ENCODE measurements around the gene MLLT3. TPM values are rescaled to one million over a fixed set of nuclear protein-coding genes. Genes with fewer than 3 reads are reported as not detected.
"Not testable (repeated sequence)": the region's sequence is repeated elsewhere in the genome, so short reads cannot be mapped to it uniquely, and the experiment has no call there.

The MLLT3 gene
- total RNA-seq, 1 donor = 19.8 TPM

GRCh38 chr9:20659474-20659967 is 37.2 kb upstream of the MLLT3 start:
- TF ChIP-seq, protein P1, sequence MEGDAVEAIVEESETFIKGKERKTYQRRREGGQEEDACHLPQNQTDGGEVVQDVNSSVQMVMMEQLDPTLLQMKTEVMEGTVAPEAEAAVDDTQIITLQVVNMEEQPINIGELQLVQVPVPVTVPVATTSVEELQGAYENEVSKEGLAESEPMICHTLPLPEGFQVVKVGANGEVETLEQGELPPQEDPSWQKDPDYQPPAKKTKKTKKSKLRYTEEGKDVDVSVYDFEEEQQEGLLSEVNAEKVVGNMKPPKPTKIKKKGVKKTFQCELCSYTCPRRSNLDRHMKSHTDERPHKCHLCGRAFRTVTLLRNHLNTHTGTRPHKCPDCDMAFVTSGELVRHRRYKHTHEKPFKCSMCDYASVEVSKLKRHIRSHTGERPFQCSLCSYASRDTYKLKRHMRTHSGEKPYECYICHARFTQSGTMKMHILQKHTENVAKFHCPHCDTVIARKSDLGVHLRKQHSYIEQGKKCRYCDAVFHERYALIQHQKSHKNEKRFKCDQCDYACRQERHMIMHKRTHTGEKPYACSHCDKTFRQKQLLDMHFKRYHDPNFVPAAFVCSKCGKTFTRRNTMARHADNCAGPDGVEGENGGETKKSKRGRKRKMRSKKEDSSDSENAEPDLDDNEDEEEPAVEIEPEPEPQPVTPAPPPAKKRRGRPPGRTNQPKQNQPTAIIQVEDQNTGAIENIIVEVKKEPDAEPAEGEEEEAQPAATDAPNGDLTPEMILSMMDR (IDR thresholded peaks at IDR 0.05; ENCODE audit: insufficient read depth, low read length) = no peak
- no peak for DNase-seq (ENCODE audit: low read depth)
- no peak overlapping the region for H3K4me3 ChIP-seq (ENCODE audit: low read depth, low read length)

GRCh38 chr9:20658677-20659473 is 36.6 kb upstream of the MLLT3 start:
- DNase-seq (ENCODE audit: low read depth) = no peak
- TF ChIP-seq, protein P1 (IDR thresholded peaks at IDR 0.05; ENCODE audit: insufficient read depth, low read length) = no peak
- H3K4me3 ChIP-seq (ENCODE audit: low read depth, low read length) = peak overlapping the region; percentile 56

DNA sequence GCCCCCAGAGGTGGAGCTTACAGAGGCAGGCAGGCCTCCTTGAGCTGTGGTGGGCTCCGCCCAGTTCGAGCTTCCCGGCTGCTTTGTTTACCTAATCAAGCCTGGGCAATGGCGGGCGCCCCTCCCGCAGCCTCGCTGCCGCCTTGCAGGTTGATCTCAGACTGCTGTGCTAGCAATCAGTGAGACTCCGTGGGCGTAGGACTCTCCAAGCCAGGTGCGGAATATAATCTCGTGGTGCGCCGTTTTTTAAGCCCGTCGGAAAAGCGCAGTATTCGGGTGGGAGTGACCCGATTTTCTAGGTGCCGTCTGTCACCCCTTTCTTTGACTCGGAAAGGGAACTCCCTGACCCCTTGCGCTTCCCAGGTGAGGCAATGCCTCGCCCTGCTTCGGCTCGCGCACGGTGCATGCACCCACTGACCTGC is 36.0 kb upstream of the MLLT3 start:
- peak overlapping the region; percentile 56 for H3K4me3 ChIP-seq (ENCODE audit: low read depth, low read length)

DNA sequence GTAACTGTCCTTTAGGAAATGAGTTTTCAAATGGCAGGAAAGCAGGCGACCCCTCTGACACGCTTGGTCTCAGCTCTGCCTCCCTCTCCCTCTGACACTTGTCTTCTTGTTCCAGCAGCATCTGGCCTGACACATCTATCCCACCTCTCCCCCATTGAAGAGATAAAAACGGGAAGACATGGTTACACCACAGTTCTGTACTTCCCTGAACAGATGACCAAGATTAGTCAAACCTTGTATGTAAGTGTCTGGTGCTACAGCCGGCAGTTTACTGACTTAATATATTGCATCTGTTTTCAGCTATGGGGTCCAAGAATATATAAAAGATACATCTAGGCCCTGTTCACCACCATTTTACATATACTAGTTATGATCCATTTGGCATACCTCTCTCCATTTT is 29.6 kb upstream of the MLLT3 start:
- TF ChIP-seq, protein P1 (IDR thresholded peaks at IDR 0.05; ENCODE audit: insufficient read depth, low read length) = no peak

More for the DNA sequence above, 36.0 kb upstream of the MLLT3 start:
- DNase-seq (ENCODE audit: low read depth) = not testable (repeated sequence)

DNA sequence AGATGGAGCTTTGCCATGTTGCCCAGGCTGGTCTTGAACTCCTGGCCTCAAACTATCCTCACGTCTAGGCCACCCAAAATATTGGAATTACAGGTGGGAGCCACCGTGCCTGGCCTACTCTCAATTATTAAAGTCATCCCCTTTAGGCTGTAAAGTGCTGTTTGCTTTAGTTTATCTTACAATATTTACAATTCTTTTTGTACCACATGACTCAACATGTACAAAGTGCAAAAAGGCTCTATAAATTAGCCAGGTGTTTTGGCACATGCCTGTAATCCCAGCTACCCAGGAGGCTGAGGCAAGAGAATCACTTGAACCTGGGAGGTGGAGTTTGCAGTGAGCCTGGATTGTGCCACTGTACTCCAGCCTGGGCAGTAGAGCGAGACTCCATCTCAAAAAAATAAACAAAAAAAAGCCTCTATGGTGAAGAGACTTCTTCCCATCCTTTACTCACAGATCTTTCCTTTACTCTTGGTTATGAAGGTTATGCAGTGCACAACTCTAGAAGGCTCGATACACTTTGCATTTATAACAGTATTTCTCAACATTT is 28.5 kb upstream of the MLLT3 start:
- no peak overlapping the region for H3K4me3 ChIP-seq (ENCODE audit: low read depth, low read length)
- no peak for DNase-seq (ENCODE audit: low read depth)
- TF ChIP-seq, protein P1 (IDR thresholded peaks at IDR 0.05; ENCODE audit: insufficient read depth, low read length) = no peak

More for the DNA sequence above, 29.6 kb upstream of the MLLT3 start:
- no peak for DNase-seq (ENCODE audit: low read depth)
- no peak overlapping the region for H3K4me3 ChIP-seq (ENCODE audit: low read depth, low read length)

GRCh38 chr9:20650313-20650712 is 28.0 kb upstream of the MLLT3 start:
- TF ChIP-seq, protein P1 (IDR thresholded peaks at IDR 0.05; ENCODE audit: insufficient read depth, low read length) = no peak
- no peak for DNase-seq (ENCODE audit: low read depth)

GRCh38 chr9:20649381-20649780 is 27.1 kb upstream of the MLLT3 start:
- peak; percentile 12 for DNase-seq (ENCODE audit: low read depth)
- TF ChIP-seq, protein P1 (IDR thresholded peaks at IDR 0.05; ENCODE audit: insufficient read depth, low read length) = no peak
- H3K4me3 ChIP-seq (ENCODE audit: low read depth, low read length) = no peak overlapping the region

More at GRCh38 chr9:20650313-20650712, 28.0 kb upstream of the MLLT3 start:
- no peak overlapping the region for H3K4me3 ChIP-seq (ENCODE audit: low read depth, low read length)
